Adrenal gland (tissue), 5 donors: ENCODE measurements around the gene NEIL3.

ENCODE experiments used
- POLR2A ChIP-seq, 2 donors: fragments of 450-650 bp; IDR thresholded peaks; one replicate each; pipeline ENCODE4 v1.6.1; 2017; ENCODE audit warnings: antibody characterized with exemption in 2 of 2, mild to moderate bottlenecking in 2 of 2, moderate library complexity in 1 of 2
- TF ChIP-seq, protein P1 (sequence below), 6 experiments: fragments of 450-650 bp in 4 of 6; fragments of 200-600 bp in 2 of 6; sonication (generic) in 1 of 6; IDR thresholded peaks; 1 replicate in 5 of 6; 2 replicates in 1 of 6; pipeline versions ENCODE4 v1.5.1 to v1.8.0; 2016 to 2021; ENCODE audit warnings: antibody characterized with exemption in 6 of 6, mild to moderate bottlenecking in 2 of 6, moderate library complexity in 1 of 6
- donor health status: DM: no; HTN: no; CAD: no.

DNA sequence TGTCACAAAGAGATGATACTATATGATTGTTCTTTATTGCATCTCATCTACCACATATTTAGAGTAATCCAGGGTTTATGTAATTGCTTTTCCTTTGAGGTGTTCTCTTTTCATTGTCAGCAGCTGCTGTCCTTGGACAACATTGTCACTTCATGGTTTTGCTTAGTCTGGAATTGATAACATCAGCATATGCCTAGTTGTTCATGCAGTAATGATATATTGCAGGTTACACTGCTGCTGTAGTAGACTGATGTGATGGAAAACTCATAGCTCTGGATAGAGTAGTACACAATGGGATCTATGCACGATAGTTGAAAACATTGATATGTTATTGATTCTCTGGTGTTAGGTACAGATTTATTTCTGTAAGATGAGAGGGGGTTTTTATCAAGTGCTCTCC lies 13.7 kb downstream of the NEIL3 start:
- TF ChIP-seq, protein P1, sequence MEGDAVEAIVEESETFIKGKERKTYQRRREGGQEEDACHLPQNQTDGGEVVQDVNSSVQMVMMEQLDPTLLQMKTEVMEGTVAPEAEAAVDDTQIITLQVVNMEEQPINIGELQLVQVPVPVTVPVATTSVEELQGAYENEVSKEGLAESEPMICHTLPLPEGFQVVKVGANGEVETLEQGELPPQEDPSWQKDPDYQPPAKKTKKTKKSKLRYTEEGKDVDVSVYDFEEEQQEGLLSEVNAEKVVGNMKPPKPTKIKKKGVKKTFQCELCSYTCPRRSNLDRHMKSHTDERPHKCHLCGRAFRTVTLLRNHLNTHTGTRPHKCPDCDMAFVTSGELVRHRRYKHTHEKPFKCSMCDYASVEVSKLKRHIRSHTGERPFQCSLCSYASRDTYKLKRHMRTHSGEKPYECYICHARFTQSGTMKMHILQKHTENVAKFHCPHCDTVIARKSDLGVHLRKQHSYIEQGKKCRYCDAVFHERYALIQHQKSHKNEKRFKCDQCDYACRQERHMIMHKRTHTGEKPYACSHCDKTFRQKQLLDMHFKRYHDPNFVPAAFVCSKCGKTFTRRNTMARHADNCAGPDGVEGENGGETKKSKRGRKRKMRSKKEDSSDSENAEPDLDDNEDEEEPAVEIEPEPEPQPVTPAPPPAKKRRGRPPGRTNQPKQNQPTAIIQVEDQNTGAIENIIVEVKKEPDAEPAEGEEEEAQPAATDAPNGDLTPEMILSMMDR (IDR thresholded peaks at IDR 0.05), result no peak
- no peak for TF ChIP-seq POLR2A (IDR thresholded peaks at IDR 0.05)
